HPDE6-E6E7 (cell line): ENCODE results near the gene HSF5.
A peak's percentile ranks its signal among the peaks of the same experiment; 100 is the strongest.
"Not testable (repeated sequence)": the region's sequence is repeated elsewhere in the genome, so short reads cannot be mapped to it uniquely, and the experiment has no call there.

Experiments used
- DNase-seq: peaks from one replicate; pipeline ENCODE4 v3.0.0; 2011; ENCODE audit warnings: missing footprints; ENCODE audit errors: extremely low spot score

HSF5 gene

GRCh38 chr17:58412961-58413586, 75.1 kb downstream of the HSF5 start:
- no peak for DNase-seq

- DNase-seq: no peak
Observed at GRCh38 chr17:58412064-58412703, 76.0 kb downstream of the HSF5 start.

- no peak for DNase-seq
Observed at GRCh38 chr17:58411408-58411894, 76.8 kb downstream of the HSF5 start.

DNA sequence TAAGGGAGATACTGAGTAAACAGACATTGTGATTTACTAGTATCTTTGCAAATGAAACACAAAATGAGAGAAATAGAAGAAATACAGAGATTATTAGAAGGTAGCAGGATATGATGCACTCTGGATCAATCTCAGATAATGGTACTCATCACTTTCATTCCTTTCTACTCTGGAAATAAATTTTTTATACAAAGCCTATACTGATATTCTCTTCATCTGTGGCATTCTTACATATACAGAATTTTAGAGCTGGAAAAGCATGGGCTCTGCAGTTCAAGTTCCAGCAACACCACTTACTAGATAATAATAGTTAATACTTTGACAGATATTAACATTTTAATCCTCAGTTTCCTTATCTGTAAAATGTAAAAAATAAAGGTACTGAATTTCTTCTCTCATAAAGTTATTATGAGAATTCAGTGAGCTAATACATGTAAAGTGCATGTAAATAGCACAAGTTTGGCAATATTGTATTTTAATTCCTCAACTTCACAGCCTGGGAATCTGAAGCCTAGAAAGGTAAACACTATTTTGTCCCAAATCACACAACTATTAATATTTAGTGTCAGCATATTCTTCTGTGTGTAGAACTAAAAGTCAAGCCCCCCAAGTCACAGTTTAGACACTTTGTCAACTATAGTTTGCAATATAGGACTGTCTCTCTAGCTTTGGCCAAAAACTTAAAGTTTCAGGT, 77.3 kb downstream of the HSF5 start:
- no peak for DNase-seq

GRCh38 chr17:58409432-58409831, 78.8 kb downstream of the HSF5 start:
- no peak for DNase-seq

DNA sequence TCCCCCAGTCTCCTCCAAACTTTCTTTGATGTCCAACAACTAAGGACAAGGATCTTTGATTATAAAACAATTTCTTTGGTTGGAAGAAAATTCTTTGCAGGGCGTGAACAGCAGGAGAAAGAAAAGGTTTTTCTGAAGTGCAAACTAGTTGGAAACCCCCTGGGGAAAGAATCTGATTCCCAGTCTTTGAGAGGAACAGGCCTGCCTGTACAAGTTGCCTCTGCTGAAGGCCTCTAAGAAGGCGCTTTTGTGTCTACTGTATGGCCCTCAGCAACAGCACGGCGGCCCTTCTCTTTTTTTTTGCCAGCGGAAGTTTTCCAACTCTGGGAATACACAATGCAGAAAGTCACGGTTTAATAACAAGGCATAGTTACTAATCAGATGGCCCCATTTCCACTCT, 84.9 kb downstream of the HSF5 start:
- DNase-seq: peak; percentile 42

DNA sequence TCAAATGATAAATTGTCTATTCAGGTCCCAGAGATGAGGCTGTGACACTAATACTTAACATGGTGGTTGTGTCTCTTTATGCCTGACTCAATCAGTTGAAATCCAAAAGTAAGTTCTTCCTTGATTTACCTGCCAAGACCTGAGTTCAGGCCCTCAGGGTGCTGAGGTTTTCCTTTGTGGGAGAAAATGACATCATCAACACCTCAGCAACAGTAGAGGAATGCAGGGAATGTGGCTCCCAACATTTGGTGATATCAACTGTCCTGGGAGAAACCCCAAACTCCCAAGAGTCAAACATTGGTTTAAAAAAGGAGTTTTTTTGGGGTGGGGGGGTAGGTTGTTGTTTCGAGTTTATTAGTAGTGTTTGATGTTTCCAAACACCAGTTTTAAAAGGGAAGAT, 85.5 kb downstream of the HSF5 start:
- DNase-seq: peak; percentile 44

GRCh38 chr17:58402047-58402446, 86.2 kb downstream of the HSF5 start:
- DNase-seq: no peak

GRCh38 chr17:58401287-58401686, 86.9 kb downstream of the HSF5 start:
- no peak for DNase-seq

GRCh38 chr17:58400826-58401225, 87.4 kb downstream of the HSF5 start:
- no peak for DNase-seq

- peak; percentile 49 for DNase-seq
Observed at GRCh38 chr17:58399974-58400373, 88.2 kb downstream of the HSF5 start.

- DNase-seq: no peak
Observed at GRCh38 chr17:58398574-58399266, 89.5 kb downstream of the HSF5 start.

- DNase-seq: not testable (repeated sequence)
Observed at GRCh38 chr17:58397421-58397820, 90.8 kb downstream of the HSF5 start.

DNA sequence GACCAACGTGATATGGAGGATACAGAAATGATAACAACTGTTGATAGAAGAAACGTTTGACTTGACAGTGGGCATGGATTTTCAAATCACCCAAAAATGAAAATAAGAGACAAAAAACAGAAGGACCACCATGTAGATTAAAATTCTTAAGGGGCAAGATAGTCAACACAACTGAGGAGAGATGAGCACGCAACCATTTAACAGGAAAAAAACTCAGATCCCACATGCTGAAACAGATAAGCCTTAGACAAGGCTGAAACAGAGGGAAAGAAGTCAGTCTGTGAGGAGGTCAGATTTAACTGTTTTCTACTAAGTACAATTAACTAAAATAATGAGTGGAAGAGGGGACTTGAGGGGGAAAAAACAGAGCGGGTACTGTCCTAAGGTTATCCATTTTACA, 92.0 kb downstream of the HSF5 start:
- DNase-seq: no peak

DNA sequence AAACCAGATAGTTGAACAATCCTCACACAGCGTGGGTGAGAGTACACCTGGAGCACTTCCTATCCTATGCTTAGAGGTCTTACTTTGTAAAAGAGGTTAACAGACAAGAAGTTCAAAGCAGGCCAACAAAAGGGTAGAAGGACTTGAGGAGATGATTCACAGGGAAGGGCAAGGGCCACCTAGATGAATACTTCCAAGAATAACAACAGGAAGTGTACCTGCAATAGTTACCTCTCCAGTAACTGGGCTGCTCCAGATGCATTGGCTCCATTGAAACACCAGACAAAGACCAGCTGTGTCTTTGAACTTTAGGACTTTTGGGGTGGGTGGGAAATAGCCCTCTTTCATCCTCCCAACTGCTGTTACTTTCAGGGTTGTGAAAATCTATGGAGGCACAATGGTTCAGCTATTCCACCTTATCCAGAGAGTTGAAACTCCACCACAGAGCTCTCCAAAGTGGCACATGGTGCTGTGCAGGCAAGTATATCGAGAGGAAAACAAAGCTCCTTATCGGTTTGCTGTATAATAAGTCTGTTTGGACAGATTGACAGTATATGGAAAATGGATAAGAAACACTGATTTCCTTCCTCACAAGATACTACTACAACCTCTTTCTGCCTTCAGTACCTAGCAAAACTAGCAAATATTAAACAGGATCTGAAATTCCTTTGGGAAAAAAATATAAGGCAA, 93.5 kb downstream of the HSF5 start:
- no peak for DNase-seq

DNA sequence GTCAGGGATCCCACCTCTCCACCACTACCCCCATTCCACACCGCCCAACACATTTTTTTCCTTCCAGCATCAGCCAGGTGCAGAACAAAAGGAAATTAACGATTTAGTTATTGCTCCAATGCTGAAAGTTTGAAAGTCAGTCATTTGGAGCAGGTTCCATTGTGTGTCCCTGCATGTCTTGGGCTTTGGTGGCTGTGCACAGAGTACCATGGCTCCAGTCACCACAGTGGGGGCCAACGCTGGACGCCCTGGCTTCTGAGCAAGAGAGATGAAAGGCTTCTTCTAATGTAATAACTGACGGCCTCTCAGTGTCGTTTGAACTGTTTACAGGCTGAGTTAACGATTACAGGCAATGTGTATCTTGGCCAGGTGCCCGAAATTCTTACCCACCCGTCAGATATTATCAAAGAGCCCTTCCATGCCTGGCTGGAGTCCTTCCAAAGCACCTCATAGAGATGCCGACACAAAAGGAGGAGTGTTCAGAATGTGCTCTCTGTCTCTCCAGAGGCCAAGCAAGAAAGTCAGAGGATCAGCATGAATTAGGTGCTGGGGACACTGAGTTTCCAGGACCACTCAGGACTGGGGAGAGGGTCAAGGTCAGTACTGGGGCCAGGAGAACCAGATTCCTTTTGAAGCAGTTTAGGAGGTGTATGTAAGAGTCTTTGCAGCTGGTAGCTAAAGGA, 96.8 kb downstream of the HSF5 start:
- DNase-seq: peak; percentile 56

- DNase-seq: no peak
Observed at GRCh38 chr17:58390884-58391283, 97.3 kb downstream of the HSF5 start.

GRCh38 chr17:58388302-58389190, 99.7 kb downstream of the HSF5 start:
- DNase-seq: no peak

DNA sequence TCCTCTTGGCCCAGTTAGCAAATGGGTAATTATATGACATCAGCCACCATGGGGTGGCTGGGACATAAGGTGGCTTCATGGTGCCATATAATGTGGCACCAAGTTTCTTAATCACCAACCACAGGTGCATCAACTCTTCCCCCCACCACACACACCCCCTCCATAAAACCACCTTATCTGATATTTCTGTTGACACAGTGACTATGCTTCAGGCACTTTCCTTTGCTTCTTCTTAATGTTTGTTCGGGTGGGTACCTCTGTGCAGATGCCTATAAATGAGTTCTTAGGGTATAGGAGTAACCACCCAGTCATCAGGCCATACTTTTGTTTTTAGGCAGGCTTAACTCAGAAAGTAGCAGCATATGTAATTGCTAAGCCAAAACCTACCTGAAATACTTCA, 100.4 kb downstream of the HSF5 start:
- no peak for DNase-seq

DNA sequence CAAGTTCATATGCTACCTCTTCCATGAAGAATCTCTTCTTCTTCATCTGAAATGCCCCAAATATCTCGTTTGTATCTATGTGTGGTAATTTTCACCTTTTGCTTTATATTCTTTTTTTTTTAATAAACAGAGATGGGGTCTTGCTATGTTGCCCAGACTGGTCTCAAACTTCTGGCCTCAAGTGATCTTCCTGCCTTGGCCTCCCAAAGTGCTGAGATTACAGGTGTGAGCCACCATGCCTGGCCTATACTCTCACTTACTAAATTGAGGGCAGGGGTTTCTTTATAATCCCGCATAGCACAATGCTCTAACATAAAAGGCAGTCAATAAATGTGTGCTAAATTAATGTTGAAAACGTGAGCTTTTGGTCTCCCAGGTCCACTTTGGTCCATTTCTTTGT, 101.5 kb downstream of the HSF5 start:
- no peak for DNase-seq
